Hematopoietic multipotent progenitor cell treated with erythropoietin and hydrocortisone succinate and interleukin-3 and kit ligand, for 4 days (in vitro differentiated cells): ENCODE data around the gene CAMTA1.

Experiments used
- DNase-seq: peaks from one replicate; pipeline ENCODE4 v3.0.0-alpha.2; 2015

CAMTA1 gene

GRCh38 chr1:7531562-7532340 lies 746.5 kb downstream of the CAMTA1 start:
- no peak for DNase-seq

- no peak for DNase-seq
Observed at GRCh38 chr1:7533006-7533405, 747.8 kb downstream of the CAMTA1 start.

GRCh38 chr1:7534061-7534825 lies 749.0 kb downstream of the CAMTA1 start:
- no peak for DNase-seq

GRCh38 chr1:7535016-7535415 lies 749.8 kb downstream of the CAMTA1 start:
- DNase-seq: no peak

- peak; percentile 73 for DNase-seq
Observed at GRCh38 chr1:7535934-7536878, 751.0 kb downstream of the CAMTA1 start.

- DNase-seq: no peak
Observed at GRCh38 chr1:7536891-7537591, 751.8 kb downstream of the CAMTA1 start.

- DNase-seq: no peak
Observed at GRCh38 chr1:7538033-7538432, 752.8 kb downstream of the CAMTA1 start.

- peak; percentile 24 for DNase-seq
Observed at GRCh38 chr1:7538849-7539768, 753.9 kb downstream of the CAMTA1 start.

- peak; percentile 41 for DNase-seq
Observed at GRCh38 chr1:7539769-7540175, 754.5 kb downstream of the CAMTA1 start.

GRCh38 chr1:7540816-7541215 lies 755.6 kb downstream of the CAMTA1 start:
- DNase-seq: no peak

GRCh38 chr1:7541629-7542028 lies 756.4 kb downstream of the CAMTA1 start:
- DNase-seq: no peak

- no peak for DNase-seq
Observed at GRCh38 chr1:7543718-7544090, 758.5 kb downstream of the CAMTA1 start.

- DNase-seq: peak; percentile 73
Observed at GRCh38 chr1:7549277-7550161, 764.3 kb downstream of the CAMTA1 start.

GRCh38 chr1:7550261-7550865 lies 765.1 kb downstream of the CAMTA1 start:
- DNase-seq: no peak

- DNase-seq: no peak
Observed at GRCh38 chr1:7550981-7551380, 765.7 kb downstream of the CAMTA1 start.

- no peak for DNase-seq
Observed at GRCh38 chr1:7551442-7551841, 766.2 kb downstream of the CAMTA1 start.

- DNase-seq: no peak
Observed at GRCh38 chr1:7552402-7552801, 767.1 kb downstream of the CAMTA1 start.

- peak; percentile 22 for DNase-seq
Observed at GRCh38 chr1:7553042-7553690, 767.9 kb downstream of the CAMTA1 start.
